Calu3 (cell line): ENCODE data around the gene DDX54. TPM values are rescaled to one million over a fixed set of nuclear protein-coding genes. Genes with fewer than 3 reads are reported as not detected.

ENCODE experiments used
- BruUV-seq: library from RNA; stranded (reverse); fragments of 400-500 nt; replicated peaks from 2 replicates; lab custom pipeline; 2021; lab: Mats Ljungman, UMichigan
- CTCF ChIA-PET: fragments of 300-600 bp; sonication (Branson Sonifier 250); formaldehyde crosslinking; loops from one replicate; lab custom pipeline; 2022; ENCODE audit warnings: antibody characterized with exemption; lab: Charles Lee
- DNase-seq: peaks from one replicate; pipeline ENCODE4 v3.0.0; 2022
- H3K27ac Mint-ChIP-seq: one replicate; pipeline ENCODE4 v1.8.0; 2022; ENCODE audit warnings: mixed read lengths; ENCODE audit not compliant: unreplicated experiment
- H3K27me3 Mint-ChIP-seq: one replicate; pipeline ENCODE4 v1.8.0; 2022; ENCODE audit warnings: mixed read lengths; ENCODE audit not compliant: unreplicated experiment
- H3K36me3 Mint-ChIP-seq: one replicate; pipeline ENCODE4 v1.8.0; 2022; ENCODE audit warnings: mild to moderate bottlenecking, moderate library complexity, mixed read lengths; ENCODE audit not compliant: insufficient read depth, unreplicated experiment
- H3K4me1 Mint-ChIP-seq: one replicate; pipeline ENCODE4 v1.8.0; 2022; ENCODE audit warnings: mild to moderate bottlenecking, low read depth, mixed read lengths; ENCODE audit not compliant: unreplicated experiment
- H3K4me3 Mint-ChIP-seq: one replicate; pipeline ENCODE4 v1.8.0; 2022; ENCODE audit warnings: mild to moderate bottlenecking, low read depth, moderate library complexity, mixed read lengths; ENCODE audit not compliant: unreplicated experiment
- H3K9me3 Mint-ChIP-seq: one replicate; pipeline ENCODE4 v1.8.0; 2022; ENCODE audit warnings: low read depth, mixed read lengths; ENCODE audit not compliant: unreplicated experiment
- CTCF ChIP-seq: fragments of 200-600 bp; IDR thresholded peaks from one replicate; pipeline ENCODE4 v1.8.0; 2022; ENCODE audit warnings: antibody characterized with exemption; ENCODE audit not compliant: unreplicated experiment
- intact Hi-C: fragments of 100-400 bp; cut with micrococcal nuclease; formaldehyde crosslinking; loops from one replicate; pipeline ENCODE4 v1.10.0; 2022; ENCODE audit not compliant: unreplicated experiment
- total RNA-seq: library from RNA; stranded (reverse); gene quantifications from 2 replicates; pipeline ENCODE4 v1.2.3, GENCODE V29; 2022

The DDX54 gene
- total RNA-seq, 1 experiment from 2014 or later: 104 TPM

- Mint-ChIP-seq H3K27me3 (no peaks in the 10 kb centered on the region), H3K9me3 (no peaks in the 10 kb centered on the region), H3K4me3 (no peak overlapping the region), H3K27ac (no peak overlapping the region), H3K4me1 (no peaks in the 10 kb centered on the region), H3K36me3 (peaks cover 68% of the 10 kb centered on the region)
- CTCF ChIA-PET: no interaction called here
- TF ChIP-seq CTCF: no peak
- no peak for DNase-seq
- no TSS peak for BruUV-seq
- intact Hi-C loops: no loop called here
Observed at GRCh38 chr12:113164014-113164413, 21.3 kb downstream of the DDX54 start.

- no peak for DNase-seq
- Mint-ChIP-seq H3K4me1 (no peaks in the 10 kb centered on the region), H3K9me3 (no peaks in the 10 kb centered on the region), H3K36me3 (peaks cover 63% of the 10 kb centered on the region), H3K4me3 (no peak overlapping the region), H3K27me3 (no peaks in the 10 kb centered on the region), H3K27ac (no peak overlapping the region)
- no TSS peak for BruUV-seq
- CTCF ChIA-PET: no interaction called here
- no peak for TF ChIP-seq CTCF
- intact Hi-C loops: no loop called here
Observed at GRCh38 chr12:113163030-113163360, 22.3 kb downstream of the DDX54 start.

GRCh38 chr12:113162102-113163029 is 22.9 kb downstream of the DDX54 start:
- no peak for DNase-seq
- TF ChIP-seq CTCF: no peak
- intact Hi-C loops: no loop called here
- Mint-ChIP-seq H3K27me3 (no peaks in the 10 kb centered on the region), H3K36me3 (peaks cover 68% of the 10 kb centered on the region), H3K4me3 (no peak overlapping the region), H3K9me3 (no peaks in the 10 kb centered on the region), H3K4me1 (no peaks in the 10 kb centered on the region), H3K27ac (no peak overlapping the region)
- no TSS peak for BruUV-seq
- CTCF ChIA-PET: interaction anchor here (0.7 kb wide), 3 partner anchors 94 to 237 kb away, joined by 4 to 16 read pairs (median 6); no protein-coding TSS in a partner anchor

GRCh38 chr12:113161415-113162016 is 23.8 kb downstream of the DDX54 start:
- no peak overlapping the region for H3K4me3 Mint-ChIP-seq
- H3K27ac Mint-ChIP-seq: no peak overlapping the region

More at GRCh38 chr12:113161415-113162016, 23.8 kb downstream of the DDX54 start:
- BruUV-seq: no TSS peak
- Mint-ChIP-seq H3K27me3 (no peaks in the 10 kb centered on the region), H3K36me3 (peaks cover 69% of the 10 kb centered on the region), H3K9me3 (no peaks in the 10 kb centered on the region), H3K4me1 (no peaks in the 10 kb centered on the region)
- TF ChIP-seq CTCF: no peak
- DNase-seq: no peak
- CTCF ChIA-PET: no interaction called here
- intact Hi-C loops: no loop called here
